Kidney epithelial cell (primary cell): ENCODE measurements around the gene RABGAP1L. TPM values are rescaled to one million over a fixed set of nuclear protein-coding genes. Genes with fewer than 3 reads are reported as not detected.

Experiments
- DNase-seq: peaks from one replicate; pipeline ENCODE4 v3.0.0-alpha.2; 2010; ENCODE audit warnings: low read depth
- H3K27me3 ChIP-seq: 2 replicates; pipeline ENCODE4 v1.6.0; 2011; ENCODE audit warnings: low read length; ENCODE audit not compliant: control insufficient read depth, insufficient read depth
- H3K36me3 ChIP-seq: 2 replicates; pipeline ENCODE4 v1.5.1; 2011; ENCODE audit warnings: low read length; ENCODE audit not compliant: control insufficient read depth, insufficient read depth
- H3K4me3 ChIP-seq: 2 replicates; pipeline ENCODE4 v1.5.1; 2011; ENCODE audit warnings: low read depth, mild to moderate bottlenecking, control low read depth, low read length
- total RNA-seq: library from RNA; depleted of rRNA; stranded (reverse); fragments of >200 nt; gene quantifications from 2 replicates; pipeline ENCODE4 v1.2.3, GENCODE V29; 2015
- TF ChIP-seq, protein P1 (sequence below): IDR thresholded peaks from 2 replicates; pipeline ENCODE4 v1.5.1; 2011; ENCODE audit warnings: mild to moderate bottlenecking, moderate library complexity, low read length, control low read depth, inconsistent platforms; ENCODE audit not compliant: insufficient read depth, poor library complexity, severe bottlenecking

Gene RABGAP1L
- total RNA-seq, 1 donor from 2014 or later = 22.1 TPM

DNA sequence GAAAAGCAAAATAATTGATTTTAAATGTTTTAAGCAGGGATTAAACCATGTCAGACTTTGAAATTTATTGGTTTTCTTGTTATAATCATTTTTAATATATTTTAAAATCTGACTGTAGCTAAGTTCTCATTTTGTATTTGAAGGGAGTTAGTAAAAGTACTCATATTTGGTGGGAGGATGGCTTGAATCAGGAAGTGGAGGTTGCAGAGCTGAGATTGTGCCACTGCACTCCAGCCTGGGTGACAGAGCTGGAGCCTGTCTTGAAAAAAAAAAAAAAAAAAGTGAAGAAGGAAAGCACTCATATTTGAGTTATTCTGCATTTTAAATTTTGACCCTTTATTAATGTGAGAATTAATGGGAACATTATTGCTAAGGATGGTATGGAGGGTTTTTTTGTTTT is 106.0 kb downstream of the RABGAP1L start:
- no peak overlapping the region for H3K4me3 ChIP-seq
- TF ChIP-seq, protein P1, sequence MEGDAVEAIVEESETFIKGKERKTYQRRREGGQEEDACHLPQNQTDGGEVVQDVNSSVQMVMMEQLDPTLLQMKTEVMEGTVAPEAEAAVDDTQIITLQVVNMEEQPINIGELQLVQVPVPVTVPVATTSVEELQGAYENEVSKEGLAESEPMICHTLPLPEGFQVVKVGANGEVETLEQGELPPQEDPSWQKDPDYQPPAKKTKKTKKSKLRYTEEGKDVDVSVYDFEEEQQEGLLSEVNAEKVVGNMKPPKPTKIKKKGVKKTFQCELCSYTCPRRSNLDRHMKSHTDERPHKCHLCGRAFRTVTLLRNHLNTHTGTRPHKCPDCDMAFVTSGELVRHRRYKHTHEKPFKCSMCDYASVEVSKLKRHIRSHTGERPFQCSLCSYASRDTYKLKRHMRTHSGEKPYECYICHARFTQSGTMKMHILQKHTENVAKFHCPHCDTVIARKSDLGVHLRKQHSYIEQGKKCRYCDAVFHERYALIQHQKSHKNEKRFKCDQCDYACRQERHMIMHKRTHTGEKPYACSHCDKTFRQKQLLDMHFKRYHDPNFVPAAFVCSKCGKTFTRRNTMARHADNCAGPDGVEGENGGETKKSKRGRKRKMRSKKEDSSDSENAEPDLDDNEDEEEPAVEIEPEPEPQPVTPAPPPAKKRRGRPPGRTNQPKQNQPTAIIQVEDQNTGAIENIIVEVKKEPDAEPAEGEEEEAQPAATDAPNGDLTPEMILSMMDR = no peak
- DNase-seq = no peak

DNA sequence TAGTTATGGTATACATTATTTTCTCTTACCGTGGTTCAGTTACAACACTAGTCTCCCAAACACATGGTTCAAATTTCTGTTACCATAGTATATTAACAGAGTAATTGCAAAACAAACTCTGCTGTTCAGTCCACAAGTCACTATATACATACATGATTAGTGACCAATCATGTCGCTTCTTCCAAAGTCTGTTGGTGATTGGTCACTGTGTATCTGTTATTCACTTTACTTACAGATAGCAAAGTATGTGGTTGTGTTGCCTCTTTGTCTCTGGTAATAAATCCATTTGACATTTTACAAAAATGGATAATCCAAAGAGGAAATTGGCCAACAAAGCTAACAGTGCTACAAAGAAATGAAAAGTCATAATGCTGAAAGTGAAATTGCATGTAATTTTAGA is 107.2 kb downstream of the RABGAP1L start:
- H3K36me3 ChIP-seq = no peaks in the 10 kb centered on the region
- H3K27me3 ChIP-seq = no peaks in the 10 kb centered on the region
- TF ChIP-seq, protein P1 = no peak

More for the DNA sequence above, 106.0 kb downstream of the RABGAP1L start:
- H3K36me3 ChIP-seq = no peaks in the 10 kb centered on the region
- no peaks in the 10 kb centered on the region for H3K27me3 ChIP-seq

GRCh38 chr1:174266991-174267612 is 107.8 kb downstream of the RABGAP1L start:
- H3K36me3 ChIP-seq = no peaks in the 10 kb centered on the region
- no peak for DNase-seq
- H3K4me3 ChIP-seq = no peak overlapping the region
- H3K27me3 ChIP-seq = no peaks in the 10 kb centered on the region
- TF ChIP-seq, protein P1 = no peak

More for the DNA sequence above, 107.2 kb downstream of the RABGAP1L start:
- no peak for DNase-seq
- no peak overlapping the region for H3K4me3 ChIP-seq

DNA sequence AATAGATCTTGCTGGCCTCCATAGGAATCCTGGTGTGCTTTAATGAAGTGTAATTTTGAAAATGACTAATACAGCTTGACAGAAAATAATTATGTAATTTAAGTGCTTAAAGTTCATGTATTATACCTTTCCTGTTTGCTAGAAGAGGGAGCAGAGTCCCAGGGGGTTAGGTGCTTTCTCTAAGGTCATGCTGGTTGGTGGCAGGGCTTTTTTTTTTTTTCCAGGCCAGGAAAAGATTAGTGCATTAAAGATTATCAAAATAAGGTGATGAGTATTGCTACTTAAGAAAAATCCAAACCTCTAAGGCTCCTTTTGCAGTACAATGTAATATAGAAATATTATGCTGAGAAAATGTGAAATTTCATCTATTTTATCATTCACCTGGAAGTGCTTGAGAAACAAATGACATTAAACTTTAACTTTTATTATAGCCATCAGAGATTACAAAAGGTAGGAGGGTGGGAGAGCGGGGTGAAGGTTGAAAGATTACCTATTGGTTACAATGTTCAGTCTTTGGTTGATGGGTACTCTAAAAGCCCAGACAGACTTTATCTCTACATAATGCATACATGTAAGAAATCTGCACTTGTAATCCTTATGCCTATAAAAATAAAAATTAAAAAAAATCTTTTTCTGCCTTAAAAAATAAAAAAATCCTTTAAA is 110.8 kb downstream of the RABGAP1L start:
- H3K36me3 ChIP-seq = no peaks in the 10 kb centered on the region
- no peaks in the 10 kb centered on the region for H3K27me3 ChIP-seq
- DNase-seq = no peak
- H3K4me3 ChIP-seq = no peak overlapping the region
- TF ChIP-seq, protein P1 = no peak

DNA sequence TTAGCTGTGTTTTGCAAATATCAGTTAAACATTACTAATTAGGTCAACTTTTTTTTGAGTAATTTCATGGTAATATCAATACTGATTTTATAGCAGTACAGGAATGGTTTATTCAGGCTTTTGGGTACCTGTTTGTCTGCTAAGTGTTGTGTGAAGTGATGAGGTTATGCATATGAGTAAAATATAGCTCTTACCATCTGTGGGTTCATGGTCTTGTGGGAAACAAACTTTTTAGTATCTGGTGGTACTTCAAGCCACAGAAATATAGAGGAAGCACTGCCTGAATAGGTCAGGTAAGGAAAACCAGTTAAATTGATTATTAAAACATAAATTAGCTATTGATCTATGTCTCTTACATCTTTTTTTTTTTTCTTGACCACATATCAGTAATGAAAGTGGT is 113.9 kb downstream of the RABGAP1L start:
- TF ChIP-seq, protein P1 = no peak
- H3K36me3 ChIP-seq = no peaks in the 10 kb centered on the region
- no peaks in the 10 kb centered on the region for H3K27me3 ChIP-seq
- H3K4me3 ChIP-seq = no peak overlapping the region
- no peak for DNase-seq

DNA sequence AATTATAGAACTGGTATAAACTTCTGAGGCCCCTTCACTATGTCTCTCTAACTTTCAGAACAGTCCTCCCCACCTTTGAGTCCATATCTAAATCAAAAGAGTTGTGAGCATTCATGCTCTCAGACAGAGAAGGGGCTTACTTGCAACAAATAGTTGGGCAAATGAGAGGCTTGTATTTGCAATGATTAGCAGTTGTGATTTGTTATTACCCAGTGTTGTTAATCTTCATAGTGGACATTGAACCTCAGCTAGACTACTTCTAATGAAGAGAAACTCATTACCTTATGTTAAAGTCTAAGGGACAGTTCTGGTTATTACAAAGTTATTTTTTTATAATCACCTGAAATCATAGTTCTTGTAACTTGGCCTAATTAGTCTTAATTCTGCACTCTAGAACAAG is 114.5 kb downstream of the RABGAP1L start:
- Histone ChIP-seq H3K36me3 (no peaks in the 10 kb centered on the region), H3K27me3 (no peaks in the 10 kb centered on the region), H3K4me3 (no peak overlapping the region)
- no peak for DNase-seq
- TF ChIP-seq, protein P1 = no peak
